Lower lobe of right lung (tissue), 2 donors: ENCODE data around the gene SLC36A2. TPM values are rescaled to one million over a fixed set of nuclear protein-coding genes. Genes with fewer than 3 reads are reported as not detected.

Source experiments
- ATAC-seq, 2 donors: fragments of 200-7000 bp; cut with Tn5 transposase; one replicate each; pipeline ENCODE4 v1.9.1; 2020 to 2022; ENCODE audit warnings: mild to moderate bottlenecking in 2 of 2, moderate library complexity in 2 of 2
- DNase-seq: peaks from one replicate; pipeline ENCODE4 v3.0.0-alpha.2; 2020
- H3K27ac ChIP-seq: fragments of 200-600 bp; one replicate; pipeline ENCODE4 v1.8.0; 2022
- H3K27me3 ChIP-seq: fragments of 200-600 bp; one replicate; pipeline ENCODE4 v1.8.0; 2022; ENCODE audit warnings: low read depth
- H3K36me3 ChIP-seq: fragments of 200-600 bp; one replicate; pipeline ENCODE4 v1.8.0; 2022; ENCODE audit warnings: mild to moderate bottlenecking
- H3K4me1 ChIP-seq: fragments of 200-600 bp; one replicate; pipeline ENCODE4 v1.8.0; 2022
- H3K4me3 ChIP-seq: fragments of 200-600 bp; one replicate; pipeline ENCODE4 v1.8.0; 2022; ENCODE audit warnings: mild to moderate bottlenecking
- H3K9me3 ChIP-seq: fragments of 200-600 bp; one replicate; pipeline ENCODE4 v1.8.0; 2022
- CTCF ChIP-seq: fragments of 200-600 bp; IDR thresholded peaks from one replicate; pipeline ENCODE4 v1.8.0; 2022; ENCODE audit warnings: antibody characterized with exemption, mild to moderate bottlenecking
- intact Hi-C: fragments of 100-400 bp; cut with DNase I; formaldehyde crosslinking; loops from one replicate; pipeline ENCODE4 v1.11.0; 2022
- total RNA-seq: library from RNA; stranded (reverse); fragmentation: NEBNext Ultra II Directional; extraction: Animal tissue kit (Norgen Biotek cat#: 25700); gene quantifications from one replicate; pipeline ENCODE4 v1.2.1, GENCODE V29; 2021
- donor health status: DM: no; HTN: yes; CAD: no; lungs with severe emphysema.

SLC36A2 gene
- total RNA-seq, 1 donor from 2014 or later, result not detected

- no peak within 1 kb of the TSS for H3K27ac ChIP-seq
- no peaks in the 10 kb centered on the region for H3K9me3 ChIP-seq
- no peak for TF ChIP-seq CTCF
- H3K36me3 ChIP-seq, result no peaks in the 10 kb centered on the region
- DNase-seq (no peak), ATAC-seq (no peak)
- no peaks in the 10 kb centered on the region for H3K27me3 ChIP-seq
- intact Hi-C loops, result no loop called here
- no peak within 1 kb of the TSS for H3K4me3 ChIP-seq
- H3K4me1 ChIP-seq, result no peaks in the 10 kb centered on the region
Observed at GRCh38 chr5:151303666-151304065, 43.7 kb downstream of the SLC36A2 start, which contains the start of gene SLC36A3. TSS of gene SLC36A3 (minus strand) at chr5:151303766. CDS start at chr5:151303354, 412 bp downstream.

DNA sequence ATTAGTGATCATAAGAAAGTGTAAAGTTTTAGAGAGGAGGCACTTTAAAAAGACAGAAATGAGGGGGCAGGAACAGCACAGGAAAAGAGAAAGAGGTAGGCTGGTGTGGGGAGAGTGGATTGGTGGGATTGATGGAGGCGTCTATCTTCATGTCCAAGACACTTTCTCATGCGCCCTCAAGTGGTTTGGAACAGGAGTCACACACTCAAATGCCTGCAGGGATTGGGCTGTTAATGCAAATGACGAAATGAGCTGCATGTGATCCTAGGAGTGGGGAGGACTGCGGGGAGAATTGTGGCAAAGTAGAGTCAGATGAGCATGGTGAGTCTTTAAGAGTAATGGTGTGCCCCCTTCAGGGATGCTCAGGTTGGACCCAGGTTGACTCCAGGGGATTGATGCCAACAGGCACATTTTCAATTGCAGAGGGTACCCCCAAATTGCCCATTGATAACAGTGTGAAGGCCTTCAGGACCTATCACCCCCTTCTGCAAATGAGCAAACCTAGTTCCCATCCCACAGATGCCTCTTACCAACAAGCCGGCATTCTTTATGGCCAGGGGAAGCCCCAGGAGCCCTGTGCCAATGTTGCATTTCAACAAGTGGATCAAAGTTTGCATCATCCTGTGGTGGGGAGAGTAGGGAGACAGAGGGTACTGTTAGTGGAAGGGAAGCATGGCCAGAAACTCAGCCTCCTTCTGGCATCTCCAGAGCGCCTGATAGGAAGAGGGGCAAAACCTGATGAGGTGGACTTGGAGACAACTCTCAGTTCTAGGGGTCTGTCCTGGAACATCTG, 49.1 kb downstream of the SLC36A2 start:
- ATAC-seq, result peak in 1 of 2 donors; percentile 60
- DNase-seq, result no peak
- Histone ChIP-seq H3K27ac (no peak overlapping the region), H3K4me1 (peaks cover 4% of the 10 kb centered on the region), H3K4me3 (no peak overlapping the region), H3K36me3 (no peaks in the 10 kb centered on the region), H3K27me3 (no peaks in the 10 kb centered on the region), H3K9me3 (no peaks in the 10 kb centered on the region)
- intact Hi-C loops, result no loop called here
- no peak for TF ChIP-seq CTCF

- Histone ChIP-seq H3K9me3 (no peaks in the 10 kb centered on the region), H3K36me3 (no peaks in the 10 kb centered on the region), H3K4me3 (no peak overlapping the region), H3K4me1 (peaks cover 4% of the 10 kb centered on the region), H3K27ac (no peak overlapping the region), H3K27me3 (no peaks in the 10 kb centered on the region)
- DNase-seq (no peak), ATAC-seq (no peak)
- intact Hi-C loops, result no loop called here
- no peak for TF ChIP-seq CTCF
Observed at GRCh38 chr5:151296974-151297373, 50.4 kb downstream of the SLC36A2 start.

- Histone ChIP-seq H3K9me3 (no peaks in the 10 kb centered on the region), H3K4me1 (peaks cover 4% of the 10 kb centered on the region), H3K36me3 (no peaks in the 10 kb centered on the region), H3K27me3 (no peaks in the 10 kb centered on the region), H3K27ac (no peak overlapping the region), H3K4me3 (no peak overlapping the region)
- intact Hi-C loops, result no loop called here
- ATAC-seq, result no peak
- TF ChIP-seq CTCF, result no peak
- DNase-seq, result no peak
Observed at GRCh38 chr5:151296478-151296830, 50.9 kb downstream of the SLC36A2 start.

- no peak for ATAC-seq
- Histone ChIP-seq H3K4me3 (no peak overlapping the region), H3K27ac (no peak overlapping the region), H3K4me1 (peaks cover 4% of the 10 kb centered on the region), H3K36me3 (no peaks in the 10 kb centered on the region), H3K9me3 (no peaks in the 10 kb centered on the region), H3K27me3 (no peaks in the 10 kb centered on the region)
- intact Hi-C loops, result no loop called here
- TF ChIP-seq CTCF, result no peak
- no peak for DNase-seq
Observed at GRCh38 chr5:151295791-151296477, 51.4 kb downstream of the SLC36A2 start.
